OCI-M2 (cell line): ENCODE data around the gene TGM1.
"Not testable (repeated sequence)": the region's sequence is repeated elsewhere in the genome, so short reads cannot be mapped to it uniquely, and the experiment has no call there.

Experiments used
- DNase-seq: peaks from one replicate; lab custom pipeline; 2025; ENCODE audit not compliant: unreplicated experiment; lab: John Stamatoyannopoulos, UW

The TGM1 gene

DNA sequence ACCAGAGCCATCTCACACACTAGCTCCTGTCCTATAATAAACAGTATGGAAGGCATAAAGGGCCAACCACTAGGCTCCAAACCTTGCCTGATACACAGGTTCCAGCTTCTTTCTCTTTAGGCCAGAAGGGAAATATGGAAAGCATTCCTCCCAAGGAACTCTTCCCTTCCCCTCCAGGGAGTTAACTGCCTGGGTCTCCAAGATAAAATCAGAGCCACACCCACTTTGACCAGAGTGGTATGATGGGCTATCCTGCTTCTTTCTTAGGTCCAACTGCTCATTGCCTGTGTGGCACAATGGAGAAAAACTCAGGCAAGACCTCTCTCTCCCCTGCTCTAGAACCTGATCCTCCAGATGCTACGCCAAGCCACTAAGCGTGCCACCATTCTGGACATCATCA is 55.4 kb downstream of the TGM1 start:
- no peak for DNase-seq

- no peak for DNase-seq
These were observed 55.8 kb downstream of the TGM1 start for GRCh38 chr14:24207104-24207551.

DNA sequence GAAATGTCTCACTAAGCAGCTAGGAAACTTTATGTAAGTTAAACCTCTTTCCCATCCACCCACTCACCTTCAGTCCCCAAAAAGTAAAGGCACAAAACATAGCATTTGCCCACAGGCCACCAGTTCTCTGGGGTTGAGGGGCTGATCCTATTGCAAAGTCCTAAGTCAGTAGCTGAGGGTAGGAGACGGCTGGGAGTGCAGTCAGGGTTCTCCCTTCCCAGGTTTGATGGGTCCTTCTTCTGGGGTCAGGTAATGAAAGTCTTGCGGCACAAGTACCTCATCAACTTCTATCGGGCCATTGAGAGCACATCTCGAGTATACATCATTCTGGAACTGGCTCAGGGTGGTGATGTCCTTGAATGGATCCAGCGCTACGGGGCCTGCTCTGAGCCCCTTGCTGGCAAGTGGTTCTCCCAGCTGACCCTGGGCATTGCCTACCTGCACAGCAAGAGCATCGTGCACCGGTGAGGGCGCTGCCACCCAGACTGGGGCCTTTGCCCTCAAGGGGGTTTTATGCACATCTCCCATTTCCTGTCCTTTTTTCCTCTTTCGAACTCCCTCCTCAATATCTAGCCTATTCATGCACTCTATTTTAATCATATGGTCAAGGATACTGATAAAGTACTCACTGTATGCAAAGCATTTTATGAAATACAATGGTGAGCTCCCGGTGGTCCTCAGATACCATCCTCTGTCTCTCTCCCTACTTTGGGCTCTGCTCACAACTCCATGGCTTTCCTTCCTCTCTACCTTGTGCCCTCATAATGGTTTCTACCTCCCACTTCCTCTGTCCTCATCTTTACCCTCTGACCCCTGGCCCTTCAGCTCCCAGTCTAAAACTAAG is 56.5 kb downstream of the TGM1 start:
- DNase-seq = no peak

DNA sequence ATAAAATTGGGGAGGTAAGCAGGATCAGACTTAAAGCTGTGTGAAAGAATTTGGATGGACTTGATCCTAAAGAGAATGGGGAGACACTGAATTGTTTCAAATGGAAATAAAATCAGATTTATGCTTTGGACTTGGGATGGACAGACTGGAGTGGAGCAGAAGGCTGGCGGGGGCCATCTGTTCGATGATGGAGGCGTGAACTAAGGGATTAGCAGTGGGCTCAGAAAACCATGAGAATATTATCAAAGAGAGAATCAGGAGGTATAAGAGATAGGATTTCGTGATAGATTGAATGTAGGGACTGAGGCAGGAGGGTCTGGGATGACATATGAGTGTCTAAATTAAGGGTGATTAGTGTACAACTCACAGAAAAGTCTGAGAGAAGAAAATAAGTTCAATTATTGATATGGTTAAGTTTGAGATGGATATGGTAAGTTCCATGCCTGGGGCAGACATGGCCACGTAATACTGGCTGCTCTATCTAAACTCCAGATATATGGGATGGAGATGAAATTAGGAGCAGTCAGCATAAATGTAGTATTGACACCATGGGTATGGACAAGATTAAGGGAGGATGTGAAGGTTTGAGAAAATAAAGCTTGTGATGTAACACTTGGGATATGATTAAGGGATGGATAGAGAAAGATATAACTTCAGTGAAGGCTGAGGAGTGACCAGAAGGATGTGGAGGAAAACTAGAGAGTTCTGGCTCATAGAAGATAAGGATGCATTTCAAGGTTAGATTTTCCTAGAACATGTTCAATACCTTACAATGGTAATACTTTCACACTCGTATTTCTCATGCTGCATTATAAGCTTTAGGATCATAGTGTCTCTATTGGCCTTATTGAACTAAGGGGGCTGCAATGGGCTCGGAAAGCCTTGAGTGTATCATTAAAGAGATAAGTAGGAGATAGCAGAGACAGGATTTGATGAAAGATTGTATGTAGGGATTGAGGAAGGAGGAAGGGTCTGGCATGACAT is 58.5 kb downstream of the TGM1 start:
- DNase-seq = no peak

- not testable (repeated sequence) for DNase-seq
These were observed 59.6 kb downstream of the TGM1 start for GRCh38 chr14:24203249-24203886.

DNA sequence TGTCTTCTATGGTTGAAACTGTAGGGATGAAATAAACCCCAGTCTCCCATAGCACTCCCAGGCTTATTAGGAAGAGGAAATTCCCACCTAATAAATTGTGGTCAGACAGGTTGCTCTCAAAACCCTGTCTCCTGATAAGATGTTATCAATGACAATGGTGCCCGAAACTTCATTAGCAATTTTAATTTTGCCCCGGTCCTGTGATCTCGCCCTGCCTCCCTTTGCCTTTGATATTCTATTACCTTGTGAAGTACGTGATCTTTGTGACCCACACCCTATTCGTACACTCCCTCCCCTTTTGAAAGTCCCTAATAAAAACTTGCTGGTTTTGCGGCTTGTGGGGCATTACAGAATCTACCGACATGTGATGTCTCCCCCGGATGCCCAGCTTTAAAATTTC is 60.4 kb downstream of the TGM1 start:
- DNase-seq = not testable (repeated sequence)
